DND-41 (cell line): ENCODE data around the gene INPP5J.

Source experiments
- EZH2 ChIP-seq: IDR thresholded peaks from 3 replicates; pipeline ENCODE4 v1.6.1; 2012; ENCODE audit warnings: borderline replicate concordance, low read depth, mild to moderate bottlenecking, moderate library complexity, low read length, inconsistent platforms; ENCODE audit not compliant: severe bottlenecking
- TF ChIP-seq, protein P1 (sequence below): IDR thresholded peaks from 2 replicates; pipeline ENCODE4 v1.5.1; 2012; ENCODE audit warnings: borderline replicate concordance, low read length, moderate library complexity, mild to moderate bottlenecking; ENCODE audit not compliant: poor library complexity, severe bottlenecking; ENCODE audit errors: extremely low read depth

- TF ChIP-seq, protein P1, sequence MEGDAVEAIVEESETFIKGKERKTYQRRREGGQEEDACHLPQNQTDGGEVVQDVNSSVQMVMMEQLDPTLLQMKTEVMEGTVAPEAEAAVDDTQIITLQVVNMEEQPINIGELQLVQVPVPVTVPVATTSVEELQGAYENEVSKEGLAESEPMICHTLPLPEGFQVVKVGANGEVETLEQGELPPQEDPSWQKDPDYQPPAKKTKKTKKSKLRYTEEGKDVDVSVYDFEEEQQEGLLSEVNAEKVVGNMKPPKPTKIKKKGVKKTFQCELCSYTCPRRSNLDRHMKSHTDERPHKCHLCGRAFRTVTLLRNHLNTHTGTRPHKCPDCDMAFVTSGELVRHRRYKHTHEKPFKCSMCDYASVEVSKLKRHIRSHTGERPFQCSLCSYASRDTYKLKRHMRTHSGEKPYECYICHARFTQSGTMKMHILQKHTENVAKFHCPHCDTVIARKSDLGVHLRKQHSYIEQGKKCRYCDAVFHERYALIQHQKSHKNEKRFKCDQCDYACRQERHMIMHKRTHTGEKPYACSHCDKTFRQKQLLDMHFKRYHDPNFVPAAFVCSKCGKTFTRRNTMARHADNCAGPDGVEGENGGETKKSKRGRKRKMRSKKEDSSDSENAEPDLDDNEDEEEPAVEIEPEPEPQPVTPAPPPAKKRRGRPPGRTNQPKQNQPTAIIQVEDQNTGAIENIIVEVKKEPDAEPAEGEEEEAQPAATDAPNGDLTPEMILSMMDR = no peak
- no peak for TF ChIP-seq EZH2
Measured at GRCh38 chr22:31098632-31099110, 24.1 kb upstream of the INPP5J start.
